Activated T-cell treated with anti-CD3 and anti-CD28 coated beads, Interleukin-2, amount 50 U/mL, for 1 hour (primary cell): ENCODE measurements around the gene SORCS1.

Experiments used
- DNase-seq: peaks from one replicate; pipeline ENCODE4 v3.0.0-alpha.2; 2020

SORCS1 gene

GRCh38 chr10:106982268-106982667, 182.2 kb downstream of the SORCS1 start:
- no peak for DNase-seq

GRCh38 chr10:106981452-106982075, 182.9 kb downstream of the SORCS1 start:
- no peak for DNase-seq

DNA sequence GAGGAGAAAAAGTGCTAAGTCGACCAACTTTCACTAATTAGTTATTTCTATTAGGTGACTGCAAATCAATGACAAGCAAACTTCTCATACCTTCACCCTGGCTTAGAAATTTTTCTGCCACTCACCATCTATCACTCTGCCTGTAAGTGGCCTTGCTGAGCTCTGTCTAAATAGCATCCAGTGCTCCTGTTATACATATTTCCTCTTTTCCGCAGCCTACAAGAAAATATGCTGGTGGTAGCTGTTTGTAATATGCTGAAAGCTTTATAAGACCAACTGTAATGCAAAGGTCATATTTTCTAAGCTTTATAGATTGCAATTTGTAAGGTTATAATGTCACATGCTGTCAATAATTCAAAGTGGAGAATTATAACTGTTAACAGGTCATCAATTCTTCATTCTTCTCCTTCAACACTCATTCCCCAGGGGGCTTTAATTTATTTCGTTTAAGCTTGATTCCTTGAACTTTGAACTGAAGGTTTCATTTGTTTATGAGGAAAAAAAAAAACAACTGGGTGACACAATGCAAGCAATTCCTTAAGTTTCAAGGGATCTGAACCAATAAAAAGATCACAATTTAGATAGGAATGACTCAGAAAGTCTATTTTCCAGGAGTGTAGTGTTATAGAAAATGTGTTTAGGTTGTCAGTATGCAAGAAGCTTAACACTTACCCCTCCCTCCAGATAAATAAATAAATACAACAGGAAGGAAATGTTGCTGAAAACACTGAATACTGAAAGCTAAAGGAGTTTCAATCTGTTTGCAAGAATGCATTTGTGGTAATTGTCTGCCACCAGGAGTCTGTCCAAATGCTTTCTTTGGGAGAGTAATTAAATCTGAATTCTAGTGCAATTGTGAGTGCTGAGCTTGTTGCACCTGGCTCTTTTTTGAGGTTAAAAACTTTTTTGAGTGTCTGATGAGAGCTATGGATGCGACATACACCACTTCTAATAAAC, 183.7 kb downstream of the SORCS1 start:
- DNase-seq, result no peak

- DNase-seq, result no peak
Measured at GRCh38 chr10:106978756-106979155, 185.8 kb downstream of the SORCS1 start.

DNA sequence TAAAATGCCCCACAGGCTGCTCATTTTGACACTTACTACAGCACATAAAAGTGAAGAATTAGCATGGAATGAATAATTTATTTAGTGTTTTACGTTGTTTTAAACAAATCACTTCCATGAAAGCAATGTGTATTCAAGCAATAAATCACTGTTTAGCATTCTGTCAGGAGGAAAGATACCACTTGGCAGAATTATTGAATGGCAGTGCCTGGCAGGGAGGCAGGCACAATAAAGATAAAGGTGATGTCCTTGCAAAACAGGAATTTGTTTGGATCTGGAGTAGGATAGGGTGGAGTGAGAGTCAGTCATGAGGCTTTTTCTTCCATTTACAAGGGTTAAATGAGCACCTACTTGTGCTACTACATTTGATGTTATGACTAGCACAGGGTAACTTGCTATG, 190.8 kb downstream of the SORCS1 start:
- DNase-seq, result no peak

DNA sequence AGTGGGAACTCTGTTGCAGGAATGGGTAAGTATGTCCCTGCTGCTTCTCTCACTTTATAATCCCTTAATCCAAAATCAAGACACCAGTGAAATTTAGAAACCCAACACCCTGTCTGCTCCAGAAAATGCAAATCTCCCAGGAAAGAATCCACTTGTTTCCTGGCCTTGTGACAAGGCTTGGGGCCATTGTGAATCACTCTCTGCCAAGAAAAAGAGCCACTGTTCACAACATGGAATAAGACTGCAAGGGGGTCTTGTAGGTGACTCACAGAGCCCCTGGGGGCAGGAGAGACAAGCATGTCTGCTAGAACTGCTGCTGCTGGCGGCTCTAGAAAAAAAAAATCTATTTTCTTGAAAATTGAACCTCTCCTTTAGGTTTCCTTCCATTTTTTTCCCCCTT, 191.2 kb downstream of the SORCS1 start:
- no peak for DNase-seq

GRCh38 chr10:106972381-106972780, 192.1 kb downstream of the SORCS1 start:
- no peak for DNase-seq

GRCh38 chr10:106971411-106971831, 193.1 kb downstream of the SORCS1 start:
- DNase-seq, result no peak

- DNase-seq, result no peak
Measured at GRCh38 chr10:106967452-106967851, 197.1 kb downstream of the SORCS1 start.

DNA sequence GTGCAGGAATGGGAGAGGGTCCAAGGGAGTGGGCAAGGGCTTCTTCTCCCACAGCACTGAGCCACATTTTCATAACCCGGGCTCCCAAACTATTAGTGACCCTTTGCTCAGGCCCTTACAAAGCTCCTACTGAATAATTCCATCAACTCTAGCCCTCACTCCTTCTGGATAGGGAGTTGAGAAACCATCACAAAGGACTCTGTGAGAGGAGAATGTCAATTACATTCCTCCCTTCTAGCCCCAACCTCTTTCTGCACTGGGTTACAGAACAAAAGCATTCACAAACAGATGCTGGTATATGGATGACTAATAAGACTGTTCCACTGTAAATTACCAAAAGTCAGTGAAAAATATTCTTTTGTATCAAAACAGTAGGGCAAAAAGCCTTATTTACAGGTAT, 203.7 kb downstream of the SORCS1 start:
- no peak for DNase-seq

DNA sequence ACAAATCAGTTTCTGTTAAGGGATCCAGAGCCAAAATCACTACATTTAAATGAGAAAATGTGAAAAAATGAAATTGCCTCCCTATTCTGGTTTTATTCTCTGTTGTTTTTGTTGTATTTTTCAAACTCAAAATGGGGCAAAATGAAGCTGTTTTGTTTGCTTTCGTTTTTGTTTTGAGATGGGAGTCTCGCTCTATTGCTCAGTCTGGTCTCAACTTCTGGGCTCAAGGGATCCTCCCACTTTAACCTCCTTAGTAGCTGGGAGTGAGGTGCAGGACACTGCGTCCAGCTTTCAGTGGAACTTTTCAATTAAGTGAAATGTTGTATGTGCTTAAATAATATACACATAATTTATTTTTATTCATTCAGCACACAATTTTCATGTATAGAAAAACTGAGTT, 205.0 kb downstream of the SORCS1 start:
- DNase-seq, result no peak

- no peak for DNase-seq
Measured at GRCh38 chr10:106958589-106959361, 205.7 kb downstream of the SORCS1 start.

DNA sequence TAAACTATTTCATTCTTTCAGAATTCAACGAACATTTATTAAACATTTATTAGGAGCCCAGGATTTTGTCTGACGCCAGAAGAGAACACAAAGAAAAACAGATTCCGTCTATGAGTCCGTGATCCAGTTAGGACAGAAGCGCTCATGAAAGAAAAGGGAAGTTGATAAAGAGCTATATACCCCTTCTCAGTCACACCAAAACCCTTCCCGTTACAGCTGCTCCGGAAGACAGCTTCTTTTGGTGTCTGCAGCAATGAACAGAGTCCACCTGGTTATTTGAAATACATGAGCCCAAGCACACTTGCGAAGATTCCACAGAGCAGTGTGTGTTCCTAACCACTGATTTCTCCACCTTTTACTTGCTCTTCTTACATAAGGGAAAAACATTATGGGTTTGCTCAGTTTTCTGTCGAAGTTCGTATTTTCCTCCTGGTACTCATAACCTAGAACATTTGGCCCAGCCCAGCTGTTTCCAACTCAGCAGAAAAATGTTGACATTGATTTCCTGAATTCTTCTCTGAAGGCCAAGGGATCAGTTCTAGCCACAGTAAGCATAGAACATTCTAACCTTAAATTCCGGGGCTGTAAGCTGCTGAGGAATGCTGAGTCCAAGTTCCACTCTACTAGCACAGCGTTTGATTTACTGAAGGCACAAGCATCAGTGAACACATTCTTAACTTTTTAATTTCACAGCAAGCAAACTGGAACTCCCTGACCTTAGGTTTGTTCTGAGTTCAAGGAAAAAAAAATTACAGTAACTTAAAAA, 206.5 kb downstream of the SORCS1 start:
- DNase-seq, result no peak

- no peak for DNase-seq
Measured at GRCh38 chr10:106956216-106956915, 208.1 kb downstream of the SORCS1 start.

- no peak for DNase-seq
Measured at GRCh38 chr10:106955133-106955532, 209.4 kb downstream of the SORCS1 start.

DNA sequence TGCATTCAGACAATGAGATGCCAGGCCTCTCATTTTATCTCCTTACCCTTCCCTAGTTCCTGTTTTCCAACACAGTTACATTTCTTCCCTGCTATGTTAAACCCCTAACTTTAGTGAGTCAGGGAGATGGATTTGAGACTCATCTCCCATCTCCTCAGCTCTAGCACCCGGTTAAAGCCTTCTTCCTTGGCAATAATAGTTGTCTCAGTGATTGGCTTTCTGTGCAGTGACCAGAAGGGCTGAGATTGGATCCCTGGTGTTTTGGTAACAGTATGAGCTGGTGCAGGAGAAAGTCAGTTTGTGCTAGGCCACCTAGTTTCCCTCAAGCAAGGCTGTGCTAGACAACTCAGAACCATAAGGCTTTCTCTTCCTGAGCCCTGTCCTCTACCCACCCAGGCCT, 212.5 kb downstream of the SORCS1 start:
- DNase-seq, result no peak

DNA sequence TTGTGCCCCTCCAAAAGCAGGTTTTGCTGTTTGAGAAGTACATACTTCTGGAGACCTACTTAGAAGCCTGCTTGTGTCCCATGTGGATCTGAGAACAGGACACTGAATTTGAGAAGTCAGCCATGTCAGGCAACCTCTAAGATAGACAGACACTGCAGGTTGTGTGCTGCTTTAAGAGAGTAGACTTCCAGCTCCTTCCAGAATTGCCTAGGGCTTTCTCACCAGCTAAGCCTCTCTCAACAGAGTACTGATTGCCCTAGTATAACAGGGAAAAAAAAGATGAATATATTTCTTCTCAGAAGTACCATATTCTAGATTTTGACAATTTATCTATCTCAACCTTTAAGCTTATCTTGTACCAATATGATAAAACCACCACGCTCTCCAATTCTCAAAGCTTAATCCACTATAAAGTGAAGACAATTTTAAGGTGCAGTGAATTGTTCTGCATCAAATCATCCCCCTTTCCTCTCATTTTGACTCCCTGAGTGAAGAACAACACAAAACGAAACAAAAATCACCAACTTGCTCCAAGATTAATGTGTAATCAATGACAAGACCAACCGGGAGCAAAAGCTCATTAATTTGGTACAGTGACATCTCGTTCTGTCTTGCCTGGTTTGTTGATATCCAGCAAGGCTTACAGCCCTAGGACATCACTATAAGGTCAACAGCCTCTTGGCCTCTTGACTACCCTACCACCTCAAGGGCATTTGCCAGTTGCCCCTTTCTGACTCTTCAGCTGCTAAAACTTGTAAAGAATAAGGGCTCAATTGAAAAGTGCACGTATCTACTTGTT, 214.6 kb downstream of the SORCS1 start:
- DNase-seq, result no peak

- DNase-seq, result no peak
Measured at GRCh38 chr10:106947643-106948042, 216.9 kb downstream of the SORCS1 start.

DNA sequence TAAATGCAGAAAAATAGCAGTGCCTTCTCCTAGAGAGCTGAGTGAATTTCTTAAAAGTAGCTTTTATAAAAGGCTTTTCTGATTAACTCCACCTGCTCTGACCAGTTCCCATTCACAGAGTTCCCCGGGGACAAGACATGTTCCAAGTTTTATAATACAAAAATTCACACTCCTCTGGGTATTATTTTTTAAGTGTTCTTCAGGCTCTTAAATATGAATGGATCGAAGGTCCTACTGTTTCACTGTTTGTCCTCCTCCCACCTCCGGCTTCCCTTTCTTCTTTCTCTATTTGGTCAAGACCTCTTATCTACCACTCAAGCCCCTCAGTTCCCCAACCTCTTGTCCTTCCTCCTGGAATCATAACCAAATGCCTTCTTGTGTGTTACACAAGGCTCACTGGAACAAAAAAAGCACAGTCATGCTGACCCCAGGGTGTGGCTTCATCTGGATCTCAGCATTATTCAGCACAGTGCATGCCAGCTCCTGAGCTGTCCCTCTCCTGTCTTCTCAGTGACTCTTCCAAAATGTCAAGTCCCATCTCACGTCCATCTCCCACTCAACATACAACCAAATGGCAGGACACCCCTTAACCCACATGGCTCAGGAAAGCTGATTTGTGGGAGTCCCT, 222.4 kb downstream of the SORCS1 start:
- no peak for DNase-seq

DNA sequence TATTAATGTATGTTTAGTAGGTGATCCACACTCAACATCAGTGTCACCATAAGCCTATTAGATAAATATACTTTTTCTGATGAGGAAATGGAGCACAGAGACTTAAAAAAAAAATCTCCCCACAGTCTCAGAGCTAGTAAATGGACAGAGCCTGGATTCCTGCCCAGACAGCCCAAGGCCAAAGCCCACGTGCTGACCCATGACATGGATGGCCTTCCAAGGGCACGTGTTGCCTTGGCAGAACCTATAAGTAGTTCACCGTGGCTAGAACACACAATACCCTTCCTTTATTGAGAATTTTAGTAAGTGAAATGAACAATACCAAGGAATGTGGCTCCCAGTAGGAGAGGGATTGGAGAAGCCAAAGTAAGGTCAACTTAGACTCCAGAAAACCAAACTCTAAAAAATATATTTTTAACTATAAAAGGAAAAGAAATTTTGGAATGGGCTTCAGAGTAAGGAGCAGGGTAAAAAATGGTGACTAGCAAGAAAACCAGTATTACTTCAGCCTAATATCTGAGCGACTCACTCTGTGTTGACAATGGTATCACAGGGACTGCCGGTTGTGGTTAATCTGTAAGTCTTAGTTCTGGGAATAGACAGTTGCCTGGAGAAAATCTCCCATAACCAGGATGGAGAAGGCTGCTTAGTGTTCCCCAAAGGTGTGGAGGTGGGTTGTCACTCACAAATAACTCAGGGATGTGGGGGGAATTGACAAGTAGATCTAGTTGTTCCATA, 223.0 kb downstream of the SORCS1 start:
- no peak for DNase-seq
